BLaER1 treated with 17β-estradiol and CSF1 and Interleukin-3, amounts not matched to agents 10 nM and 100 nM (cell line): ENCODE data around the gene HEXB.

Experiments used
- H3K27ac ChIP-seq, 11 experiments: shearing (Covaris generic); formaldehyde crosslinking; 2 replicates each; pipeline ENCODE4 v1.8.1; 2022
- H3K27me3 ChIP-seq, 11 experiments: shearing (Covaris generic); formaldehyde crosslinking; 2 replicates each; pipeline ENCODE4 v1.8.1; 2022
- H3K36me3 ChIP-seq, 11 experiments: shearing (Covaris generic); formaldehyde crosslinking; 2 replicates each; pipeline ENCODE4 v1.8.1; 2022
- H3K4me1 ChIP-seq, 10 experiments: shearing (Covaris generic); formaldehyde crosslinking; 2 replicates each; pipeline ENCODE4 v1.8.1; 2022
- H3K4me2 ChIP-seq, 11 experiments: shearing (Covaris generic); formaldehyde crosslinking; 2 replicates each; pipeline ENCODE4 v1.8.1; 2022
- H3K4me3 ChIP-seq, 10 experiments: shearing (Covaris generic); formaldehyde crosslinking; 2 replicates each; pipeline ENCODE4 v1.8.1; 2022
- H3K9ac ChIP-seq, 11 experiments: shearing (Covaris generic); formaldehyde crosslinking; 2 replicates each; pipeline ENCODE4 v1.8.1; 2022
- H3K9me3 ChIP-seq, 11 experiments: shearing (Covaris generic); formaldehyde crosslinking; replicated peaks in 1 of 11; 2 replicates each; pipeline ENCODE4 v1.8.1; 2022
- H4K20me1 ChIP-seq, 11 experiments: shearing (Covaris generic); formaldehyde crosslinking; 2 replicates each; pipeline ENCODE4 v1.8.1; 2022
- Cebpa-rat ChIP-seq, 11 experiments: shearing (Covaris generic); IDR thresholded peaks; 2 replicates each; pipeline ENCODE4 v1.8.1; 2022

Gene HEXB

DNA sequence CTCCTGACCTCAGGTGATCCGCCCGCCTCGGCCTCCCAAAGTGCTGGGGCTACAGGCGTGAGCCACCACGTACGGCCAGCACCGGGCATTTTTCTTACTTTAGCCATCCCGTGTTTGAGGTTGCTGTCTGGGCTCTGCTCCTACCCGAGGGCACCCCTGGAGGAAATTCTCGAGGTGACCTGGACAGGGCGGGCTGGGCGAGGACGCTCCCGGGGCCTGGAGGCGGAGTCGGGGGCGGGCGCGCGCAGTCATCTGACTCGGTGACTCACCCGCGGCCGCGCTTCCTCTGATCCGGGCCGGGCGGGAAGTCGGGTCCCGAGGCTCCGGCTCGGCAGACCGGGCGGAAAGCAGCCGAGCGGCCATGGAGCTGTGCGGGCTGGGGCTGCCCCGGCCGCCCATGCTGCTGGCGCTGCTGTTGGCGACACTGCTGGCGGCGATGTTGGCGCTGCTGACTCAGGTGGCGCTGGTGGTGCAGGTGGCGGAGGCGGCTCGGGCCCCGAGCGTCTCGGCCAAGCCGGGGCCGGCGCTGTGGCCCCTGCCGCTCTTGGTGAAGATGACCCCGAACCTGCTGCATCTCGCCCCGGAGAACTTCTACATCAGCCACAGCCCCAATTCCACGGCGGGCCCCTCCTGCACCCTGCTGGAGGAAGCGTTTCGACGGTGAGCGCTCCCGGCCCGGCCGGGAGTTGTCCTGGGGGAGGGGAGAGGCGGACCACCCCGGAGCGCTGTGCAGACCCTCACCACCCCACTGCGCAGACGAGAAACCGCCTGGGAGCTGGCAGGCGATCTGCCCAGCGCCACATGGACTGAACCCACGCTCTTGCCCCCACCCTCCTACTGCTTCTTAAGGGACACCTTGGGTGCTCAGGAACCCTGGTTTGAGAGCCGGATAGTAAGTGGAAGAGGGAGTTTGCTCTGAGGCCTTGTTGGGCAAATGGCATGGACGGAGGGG lies at the start of gene HEXB:
HEXB (plus strand) TSS at position 334 of the 952 bp plus-strand sequence; CDS start at position 362, 28 bp downstream.
- peak within 1 kb of the TSS; percentile 95 to 100 (median 98) for H3K9ac ChIP-seq
- peak within 1 kb of the TSS; percentile 79 to 96 (median 93) for H3K4me2 ChIP-seq
- H3K27me3 ChIP-seq, result no peaks in the 10 kb centered on the region
- TF ChIP-seq Cebpa-rat (IDR thresholded peaks at IDR 0.05), result no peak
- no peaks in the 10 kb centered on the region for H3K9me3 ChIP-seq
- H3K27ac ChIP-seq, result peak within 1 kb of the TSS; percentile 94 to 100 (median 98)
- H3K36me3 ChIP-seq, result peaks cover 15 to 35% (median 25%) of the 10 kb centered on the region in 11 experiments
- peaks cover 13 to 42% (median 35%) of the 10 kb centered on the region in 11 experiments; a peak in 21 of 22 replicates for H4K20me1 ChIP-seq
- H3K4me1 ChIP-seq, result peaks cover 56 to 71% (median 62%) of the 10 kb centered on the region in 10 experiments
- H3K4me3 ChIP-seq, result peak within 1 kb of the TSS; percentile 85 to 100 (median 96)

DNA sequence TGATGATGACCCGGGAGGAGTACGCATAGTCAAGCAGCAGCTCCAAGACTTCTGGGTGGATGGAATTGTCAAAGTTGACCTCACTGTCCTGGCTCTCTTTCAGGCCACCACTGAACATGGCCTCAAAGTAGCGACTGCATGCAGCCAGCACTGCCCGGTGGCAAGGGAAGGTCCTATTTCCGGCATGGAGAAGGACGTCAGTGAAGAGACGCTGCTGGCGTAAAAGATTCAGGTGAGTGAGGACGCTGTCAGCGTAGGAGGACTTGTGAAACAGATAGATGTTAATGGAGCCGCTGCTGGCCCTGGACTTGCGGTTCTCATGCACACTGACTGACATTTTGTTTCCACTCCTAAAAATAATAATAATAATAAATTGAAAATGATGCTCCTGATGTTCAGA lies 48.9 kb upstream of the HEXB start:
- no peak overlapping the region for H3K27ac ChIP-seq
- H3K9me3 ChIP-seq, result peaks cover 0 to 15% (median 0%) of the 10 kb centered on the region in 11 experiments; a peak in 7 of 22 replicates
- no peaks in the 10 kb centered on the region for H3K27me3 ChIP-seq
- H3K4me2 ChIP-seq, result peak overlapping the region in 4 of 11 experiments; percentile 93 to 96 (median 94); a peak in 6 of 22 replicates
- no peak for TF ChIP-seq Cebpa-rat (IDR thresholded peaks at IDR 0.05)
- H3K9ac ChIP-seq, result no peak overlapping the region
- H3K36me3 ChIP-seq, result peaks cover 19 to 71% (median 46%) of the 10 kb centered on the region in 11 experiments
- peak overlapping the region in 1 of 10 experiments; percentile 19; a peak in 1 of 20 replicates for H3K4me3 ChIP-seq
- H4K20me1 ChIP-seq, result peaks cover 29 to 89% (median 73%) of the 10 kb centered on the region in 11 experiments; a peak in 21 of 22 replicates
- H3K4me1 ChIP-seq, result peaks cover 53 to 82% (median 62%) of the 10 kb centered on the region in 10 experiments

DNA sequence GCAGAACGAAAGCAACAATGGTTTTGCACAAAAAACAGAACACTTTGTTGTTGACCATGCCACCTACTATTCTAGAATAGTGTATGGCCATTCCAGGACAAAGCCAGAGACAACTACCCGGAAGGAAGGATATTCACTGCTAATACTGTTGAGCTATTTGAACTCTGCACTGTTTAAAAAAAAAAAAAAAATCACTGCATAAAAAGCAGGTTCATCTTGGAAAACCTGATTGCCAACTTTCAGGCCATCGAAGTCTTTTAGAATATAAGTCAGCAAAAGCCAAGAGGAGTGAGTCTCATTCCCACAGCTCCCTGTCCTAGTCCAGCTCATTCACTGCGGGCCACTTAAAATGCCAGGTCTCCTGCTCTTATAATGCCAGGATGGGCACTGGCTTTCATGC lies 48.5 kb upstream of the HEXB start:
- peak overlapping the region in 4 of 11 experiments; percentile 88 to 96 (median 94); a peak in 5 of 22 replicates for H3K4me2 ChIP-seq
- H3K36me3 ChIP-seq, result peaks cover 19 to 68% (median 46%) of the 10 kb centered on the region in 11 experiments

DNA sequence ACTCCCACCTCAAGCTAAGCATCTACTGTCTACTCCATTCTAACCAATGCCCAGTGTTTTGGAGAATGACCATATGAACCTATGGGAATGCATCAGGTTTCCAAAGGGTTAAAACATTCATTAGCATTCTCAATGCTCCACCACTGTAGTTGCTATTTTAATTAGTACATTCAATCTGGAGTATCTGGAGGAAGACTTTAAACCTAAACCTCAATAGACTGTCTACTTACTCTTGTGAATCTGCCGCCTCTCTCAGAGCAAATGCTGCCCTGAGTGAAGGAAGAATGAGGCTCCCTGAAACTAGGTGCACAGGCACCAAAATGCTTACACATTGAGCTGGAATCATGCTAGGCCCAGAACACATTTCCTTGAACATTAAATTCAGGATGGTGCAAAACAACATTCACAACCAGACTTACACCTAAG lies 46.5 kb upstream of the HEXB start:
- peaks cover 0 to 15% (median 0%) of the 10 kb centered on the region in 11 experiments; a peak in 7 of 22 replicates for H3K9me3 ChIP-seq
- peaks cover 49 to 76% (median 62%) of the 10 kb centered on the region in 10 experiments for H3K4me1 ChIP-seq
- H3K27ac ChIP-seq, result peak overlapping the region in 6 of 11 experiments; percentile 91 to 98 (median 96); a peak in 4 of 22 replicates
- H3K4me3 ChIP-seq, result peak overlapping the region; percentile 75 to 97 (median 94); a peak in 19 of 20 replicates
- H3K9ac ChIP-seq, result peak overlapping the region; percentile 79 to 96 (median 93); a peak in 21 of 22 replicates
- no peaks in the 10 kb centered on the region for H3K27me3 ChIP-seq
- H3K4me2 ChIP-seq, result peak overlapping the region; percentile 73 to 99 (median 94)
- peaks cover 19 to 53% (median 35%) of the 10 kb centered on the region in 11 experiments for H3K36me3 ChIP-seq
- H4K20me1 ChIP-seq, result peaks cover 29 to 69% (median 61%) of the 10 kb centered on the region in 11 experiments; a peak in 21 of 22 replicates
- no peak for TF ChIP-seq Cebpa-rat (IDR thresholded peaks at IDR 0.05)

More for the DNA sequence above, 48.5 kb upstream of the HEXB start:
- Histone ChIP-seq H4K20me1 (peaks cover 29 to 86% (median 72%) of the 10 kb centered on the region in 11 experiments; a peak in 21 of 22 replicates), H3K27me3 (no peaks in the 10 kb centered on the region), H3K9me3 (peaks cover 0 to 15% (median 0%) of the 10 kb centered on the region in 11 experiments; a peak in 7 of 22 replicates), H3K4me1 (peaks cover 52 to 78% (median 61%) of the 10 kb centered on the region in 10 experiments), H3K4me3 (peak overlapping the region in 1 of 10 experiments; percentile 93; a peak in 2 of 20 replicates), H3K9ac (no peak overlapping the region), H3K27ac (no peak overlapping the region)
- no peak for TF ChIP-seq Cebpa-rat (IDR thresholded peaks at IDR 0.05)

DNA sequence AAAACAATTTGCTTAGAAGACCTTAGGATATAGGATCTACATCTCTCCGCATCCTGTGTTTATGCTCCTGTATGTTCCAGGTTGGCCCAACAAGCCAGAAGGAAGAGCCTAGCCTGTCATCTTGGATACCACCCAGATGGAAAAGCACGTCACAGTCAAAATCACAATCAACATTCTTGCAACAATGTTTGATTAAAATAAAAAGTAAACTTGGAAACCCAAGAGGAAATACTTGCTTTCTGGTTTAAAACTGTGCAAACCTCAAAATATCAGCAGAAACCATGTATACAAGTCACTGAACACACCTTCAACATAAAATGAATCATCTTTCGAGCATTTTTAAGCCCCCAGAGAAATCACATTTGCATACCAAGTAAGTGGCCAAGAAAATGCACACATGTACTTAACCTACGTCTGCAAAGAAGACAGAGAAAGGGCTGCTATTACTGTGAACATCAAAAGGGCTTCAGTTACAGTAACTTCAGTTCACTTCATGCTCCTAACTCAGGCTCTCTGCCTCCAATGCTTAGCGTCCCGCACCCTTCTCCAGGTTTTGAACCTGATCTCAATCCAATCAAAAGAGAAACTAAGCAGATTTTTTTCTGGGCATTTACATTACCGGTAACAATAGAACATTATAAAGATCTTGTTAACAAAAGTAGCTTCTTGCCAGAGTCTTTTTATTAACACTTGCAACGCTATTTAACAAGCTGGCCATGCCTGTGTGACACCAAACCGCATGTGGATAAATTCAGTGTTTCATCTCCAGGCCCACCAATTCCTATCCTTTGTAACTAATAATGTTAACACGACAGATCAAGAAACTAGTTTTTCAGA lies 45.8 kb upstream of the HEXB start:
- H3K27me3 ChIP-seq, result no peaks in the 10 kb centered on the region
- peak overlapping the region in 9 of 11 experiments; percentile 88 to 98 (median 95); a peak in 20 of 22 replicates for H3K27ac ChIP-seq
- peaks cover 0 to 15% (median 0%) of the 10 kb centered on the region in 11 experiments; a peak in 7 of 22 replicates for H3K9me3 ChIP-seq
- peaks cover 48 to 76% (median 62%) of the 10 kb centered on the region in 10 experiments for H3K4me1 ChIP-seq
- TF ChIP-seq Cebpa-rat (IDR thresholded peaks at IDR 0.05), result no peak
- peaks cover 29 to 62% (median 61%) of the 10 kb centered on the region in 11 experiments; a peak in 21 of 22 replicates for H4K20me1 ChIP-seq
- H3K9ac ChIP-seq, result peak overlapping the region; percentile 79 to 96 (median 93)
- peak overlapping the region; percentile 75 to 97 (median 94) for H3K4me3 ChIP-seq
- peaks cover 19 to 47% (median 31%) of the 10 kb centered on the region in 11 experiments for H3K36me3 ChIP-seq
- peak overlapping the region; percentile 73 to 99 (median 94) for H3K4me2 ChIP-seq

DNA sequence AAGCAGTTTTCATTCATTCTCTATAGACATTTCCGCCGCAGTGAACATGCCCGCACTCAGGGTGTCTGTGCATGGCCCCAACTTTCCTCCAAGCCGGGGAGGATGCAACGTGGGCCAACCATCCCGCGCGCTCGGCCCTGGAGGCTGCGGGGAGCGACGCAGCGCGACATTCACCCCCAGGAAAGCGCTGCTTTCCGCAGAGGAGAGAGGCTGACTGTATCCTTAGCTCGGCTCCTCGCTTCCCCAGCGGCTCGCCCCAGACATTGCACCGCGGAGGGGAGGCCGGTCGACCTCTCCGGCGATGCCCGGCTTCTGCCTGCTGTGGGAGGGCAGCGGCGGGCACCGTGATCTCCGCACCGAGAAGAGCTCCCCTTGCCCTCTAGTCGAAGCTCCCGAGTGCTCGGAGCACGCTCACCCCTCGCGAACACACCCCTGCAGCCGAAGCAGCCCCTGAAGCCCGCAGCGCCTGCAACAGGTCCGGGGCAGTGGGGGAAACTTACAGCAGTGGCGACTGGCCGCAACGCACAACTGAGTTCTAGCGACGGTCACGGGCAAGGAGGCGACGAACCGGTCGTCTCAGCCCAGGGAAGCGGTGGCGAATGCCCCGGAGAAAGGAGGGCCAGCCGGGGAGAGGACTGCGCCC lies 45.1 kb upstream of the HEXB start:
- Histone ChIP-seq H4K20me1 (peaks cover 29 to 55% (median 54%) of the 10 kb centered on the region in 11 experiments; a peak in 21 of 22 replicates), H3K4me2 (peak overlapping the region; percentile 73 to 99 (median 94)), H3K36me3 (peaks cover 14 to 40% (median 23%) of the 10 kb centered on the region in 11 experiments), H3K4me1 (peaks cover 46 to 76% (median 63%) of the 10 kb centered on the region in 10 experiments), H3K27me3 (no peaks in the 10 kb centered on the region), H3K4me3 (peak overlapping the region; percentile 75 to 97 (median 94)), H3K9me3 (peaks cover 0 to 11% (median 0%) of the 10 kb centered on the region in 11 experiments; a peak in 7 of 22 replicates), H3K27ac (peak overlapping the region; percentile 55 to 98 (median 94); a peak in 21 of 22 replicates), H3K9ac (peak overlapping the region; percentile 79 to 96 (median 93))
- TF ChIP-seq Cebpa-rat (IDR thresholded peaks at IDR 0.05), result no peak

DNA sequence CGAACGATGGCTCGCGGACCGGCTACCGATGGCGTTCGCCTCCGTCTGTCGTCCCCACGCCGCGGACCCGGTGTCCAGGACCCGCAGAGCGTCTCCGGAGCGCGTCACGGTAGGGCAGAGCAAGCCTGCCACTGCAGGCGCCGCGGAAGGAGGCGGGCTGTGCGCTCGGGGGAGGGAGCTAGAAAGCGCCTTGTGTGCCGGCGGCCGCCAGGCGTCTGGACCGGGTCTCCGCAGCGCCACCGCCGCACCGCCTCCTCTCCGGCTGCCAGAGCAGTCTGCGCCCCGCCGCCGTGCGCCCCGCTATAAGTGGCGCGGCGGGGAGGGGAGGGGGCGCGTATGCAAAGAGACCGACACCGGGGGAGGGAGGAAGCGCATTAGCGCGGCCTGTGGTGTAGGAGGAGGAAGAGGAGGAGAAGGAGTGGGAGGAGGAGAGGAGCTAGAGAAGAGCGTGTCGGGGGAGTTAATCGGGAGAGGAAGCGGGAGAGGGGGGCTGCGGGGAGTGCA lies 44.5 kb upstream of the HEXB start, which contains the start of gene ENC1:
ENC1 (minus strand) TSS at position 279 of the 504 bp plus-strand sequence. CDS start 4,243 bp downstream, outside the sequence.
- Histone ChIP-seq H3K36me3 (peaks cover 8 to 34% (median 18%) of the 10 kb centered on the region in 11 experiments), H3K27me3 (no peaks in the 10 kb centered on the region), H3K4me1 (peaks cover 45 to 76% (median 63%) of the 10 kb centered on the region in 10 experiments), H4K20me1 (peaks cover 29 to 49% (median 49%) of the 10 kb centered on the region in 11 experiments; a peak in 21 of 22 replicates), H3K4me3 (peak within 1 kb of the TSS; percentile 75 to 97 (median 94)), H3K4me2 (peak within 1 kb of the TSS; percentile 73 to 99 (median 94)), H3K9ac (peak within 1 kb of the TSS; percentile 79 to 96 (median 93)), H3K27ac (peak within 1 kb of the TSS; percentile 67 to 98 (median 94); a peak in 21 of 22 replicates), H3K9me3 (peaks cover 0 to 7% (median 0%) of the 10 kb centered on the region in 11 experiments; a peak in 4 of 22 replicates)
- TF ChIP-seq Cebpa-rat (IDR thresholded peaks at IDR 0.05), result no peak
